PC-9 (cell line): ENCODE data around the gene TNFRSF14. TPM values are rescaled to one million over a fixed set of nuclear protein-coding genes. Genes with fewer than 3 reads are reported as not detected.

ENCODE experiments used
- BruUV-seq: library from RNA; stranded (reverse); fragments of 400-500 nt; replicated peaks from 2 replicates; lab custom pipeline; 2021; lab: Mats Ljungman, UMichigan
- CTCF ChIA-PET: fragments of 300-600 bp; sonication (Branson Sonifier 250); formaldehyde crosslinking; loops from one replicate; lab custom pipeline; 2022; ENCODE audit warnings: antibody characterized with exemption; lab: Charles Lee
- POLR2A ChIA-PET: fragments of 300-600 bp; sonication (Branson Sonifier 250); formaldehyde crosslinking; loops from one replicate; lab custom pipeline; 2022; ENCODE audit warnings: antibody characterized with exemption; ENCODE audit not compliant: unreplicated experiment; lab: Charles Lee
- DNase-seq, 2 experiments: peaks; one replicate each; pipeline versions ENCODE4 v3.0.0 to v3.0.0-alpha.2; 2015 to 2022; ENCODE audit warnings: mixed read lengths in 1 of 2
- H2AFZ ChIP-seq: fragments of 200-600 bp; sonication (generic); 2 replicates; pipeline ENCODE4 v1.8.1; 2017; ENCODE audit warnings: antibody characterized with exemption
- H3F3A ChIP-seq: fragments of 200-600 bp; sonication (generic); 2 replicates; pipeline ENCODE4 v1.8.1; 2017; ENCODE audit warnings: antibody characterized with exemption, mild to moderate bottlenecking, low read depth; ENCODE audit not compliant: insufficient read depth
- H3K27ac ChIP-seq: fragments of 200-600 bp; sonication (generic); 2 replicates; pipeline ENCODE4 v1.6.1; 2016; ENCODE audit warnings: mixed run types
- H3K27me3 ChIP-seq: fragments of 200-600 bp; sonication (generic); 2 replicates; pipeline ENCODE4 v1.6.1; 2016; ENCODE audit warnings: low read depth, mixed run types; ENCODE audit not compliant: insufficient read depth
- H3K36me3 ChIP-seq: fragments of 200-600 bp; sonication (generic); 2 replicates; pipeline ENCODE4 v1.6.1; 2016; ENCODE audit warnings: low read depth, mixed run types
- H3K4me1 ChIP-seq: fragments of 200-600 bp; sonication (generic); replicated peaks from 2 replicates; pipeline ENCODE4 v1.6.1; 2016; ENCODE audit warnings: mixed run types; ENCODE audit not compliant: insufficient read depth
- H3K4me2 ChIP-seq: fragments of 200-600 bp; sonication (generic); 2 replicates; pipeline ENCODE4 v1.6.1; 2017; ENCODE audit warnings: mixed run types
- H3K4me3 ChIP-seq: fragments of 200-600 bp; sonication (generic); 2 replicates; pipeline ENCODE4 v1.6.1; 2016; ENCODE audit warnings: mixed run types
- H3K79me2 ChIP-seq: fragments of 200-600 bp; sonication (generic); 2 replicates; pipeline ENCODE4 v1.6.1; 2017; ENCODE audit warnings: low read depth, mixed run types
- H3K9me2 ChIP-seq: fragments of 200-600 bp; sonication (generic); 2 replicates; pipeline ENCODE4 v1.8.1; 2017; ENCODE audit warnings: mild to moderate bottlenecking; ENCODE audit not compliant: insufficient read depth
- H3K9me3 ChIP-seq: fragments of 200-600 bp; sonication (generic); 2 replicates; pipeline ENCODE4 v1.8.1; 2016; ENCODE audit warnings: low read depth; ENCODE audit not compliant: insufficient read depth
- H4K20me1 ChIP-seq: fragments of 200-600 bp; sonication (generic); 2 replicates; pipeline ENCODE4 v1.8.1; 2017; ENCODE audit not compliant: insufficient read depth
- CTCF ChIP-seq: fragments of 200-600 bp; sonication (generic); conservative IDR thresholded peaks from 2 replicates; pipeline ENCODE4 v1.6.1; 2017; ENCODE audit warnings: mixed run types, antibody characterized with exemption, mild to moderate bottlenecking, moderate library complexity
- EZH2 ChIP-seq: fragments of 200-600 bp; sonication (generic); IDR thresholded peaks from 2 replicates; pipeline ENCODE4 v1.8.0; 2017; ENCODE audit warnings: antibody characterized with exemption, low read depth
- intact Hi-C: fragments of 100-400 bp; cut with micrococcal nuclease; formaldehyde crosslinking; loops from one replicate; pipeline ENCODE4 v1.10.0; 2022; ENCODE audit not compliant: unreplicated experiment
- total RNA-seq: library from RNA; stranded (reverse); gene quantifications from 2 replicates; pipeline ENCODE4 v1.2.3, GENCODE V29; 2021

The TNFRSF14 gene
- total RNA-seq, 1 experiment from 2014 or later = 9.9 TPM

DNA sequence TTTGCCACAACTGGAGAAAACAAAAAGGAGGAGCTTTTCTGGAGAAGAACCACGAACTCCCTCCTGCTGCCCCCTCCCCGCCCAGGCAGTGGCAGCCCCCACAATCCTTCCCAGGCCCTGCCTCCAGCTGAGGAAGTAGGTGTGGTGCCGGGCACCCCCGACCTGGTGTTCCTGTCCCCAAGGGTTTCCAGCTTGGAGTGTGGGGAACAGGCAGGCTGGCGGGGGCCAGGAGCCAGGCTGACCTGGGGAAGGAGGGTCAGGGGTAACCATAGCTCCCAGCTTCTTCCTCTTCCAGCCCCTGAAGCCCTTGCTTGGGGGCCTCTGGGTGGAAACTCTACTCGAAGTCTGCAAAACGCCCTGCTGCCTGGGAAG lies 21.9 kb upstream of the TNFRSF14 start:
- Histone ChIP-seq H3K27ac (no peak overlapping the region), H3F3A (no peaks in the 10 kb centered on the region; the same call in 1 of the 2 replicates), H2AFZ (no peak overlapping the region), H3K9me3 (no peaks in the 10 kb centered on the region), H3K79me2 (no peaks in the 10 kb centered on the region), H4K20me1 (no peaks in the 10 kb centered on the region), H3K27me3 (peaks cover 12% of the 10 kb centered on the region), H3K9me2 (no peaks in the 10 kb centered on the region), H3K4me1 (peaks cover 31% of the 10 kb centered on the region), H3K36me3 (no peaks in the 10 kb centered on the region), H3K4me2 (peak overlapping the region; percentile 53), H3K4me3 (no peak overlapping the region)
- intact Hi-C loops = loop anchor here (10.0 kb wide), 1 partner anchor 220 kb away; no protein-coding TSS in a partner anchor
- ChIA-PET CTCF (no interaction called here), POLR2A (no interaction called here)
- no TSS peak for BruUV-seq
- DNase-seq = no peak
- TF ChIP-seq CTCF = no peak
- no peak for TF ChIP-seq EZH2

DNA sequence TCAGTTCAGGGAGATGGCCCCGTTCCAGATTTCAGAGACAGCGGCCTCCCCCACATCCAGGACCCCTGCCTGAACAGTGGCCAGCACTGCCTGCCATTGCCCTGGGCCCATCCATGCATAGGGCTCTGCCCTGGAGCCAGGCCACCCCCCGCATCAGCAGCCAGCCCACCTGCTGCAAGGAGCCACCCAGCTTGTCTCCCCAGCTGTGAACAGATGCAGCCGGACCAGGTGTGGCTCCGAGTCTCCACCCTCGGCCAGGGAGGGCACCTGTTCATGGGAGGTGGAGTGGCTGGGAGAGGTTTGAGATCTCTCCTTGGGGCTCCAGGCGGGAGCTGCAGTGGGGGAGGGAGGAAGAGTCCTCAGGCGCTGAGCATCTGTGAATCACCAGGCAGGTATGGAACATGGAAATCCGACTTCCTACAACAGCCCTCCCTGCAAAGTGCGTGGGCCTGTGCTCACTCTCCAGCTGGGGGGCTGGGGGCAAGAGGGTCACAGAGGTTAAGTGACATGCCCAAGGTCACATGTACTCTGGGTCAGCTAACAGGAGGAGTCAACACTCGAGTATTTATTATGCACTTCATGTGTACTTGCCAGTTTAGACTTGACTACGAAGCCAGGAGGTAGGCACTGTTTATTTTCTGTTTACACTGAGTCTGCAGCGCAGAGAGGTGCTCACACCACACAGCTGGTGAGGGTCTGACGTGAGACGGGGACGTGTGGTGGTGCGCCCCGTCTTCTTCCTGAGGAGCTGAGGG lies 21.3 kb upstream of the TNFRSF14 start:
- POLR2A ChIA-PET = interaction anchor here (0.6 to 0.7 kb wide), 2 partner anchors 11 to 20 kb away, joined by 4 to 6 read pairs; no protein-coding TSS in a partner anchor
- H3K79me2 ChIP-seq = no peaks in the 10 kb centered on the region
- H3K27me3 ChIP-seq = peaks cover 10% of the 10 kb centered on the region
- H3K36me3 ChIP-seq = no peaks in the 10 kb centered on the region
- H2AFZ ChIP-seq = no peak overlapping the region
- no peaks in the 10 kb centered on the region; the same call in 1 of the 2 replicates for H3F3A ChIP-seq
- no TSS peak for BruUV-seq
- no peak overlapping the region for H3K27ac ChIP-seq
- DNase-seq = peak; percentile 82 to 88
- CTCF ChIA-PET = interaction anchor here (0.5 kb wide), 1 partner anchor 120 kb away, joined by 14 read pairs; no protein-coding TSS in a partner anchor
- H3K4me1 ChIP-seq = peaks cover 31% of the 10 kb centered on the region
- H3K9me3 ChIP-seq = no peaks in the 10 kb centered on the region
- peak overlapping the region; percentile 53 for H3K4me2 ChIP-seq
- H3K4me3 ChIP-seq = no peak overlapping the region
- no peaks in the 10 kb centered on the region for H3K9me2 ChIP-seq
- TF ChIP-seq CTCF (no peak), EZH2 (no peak)
- intact Hi-C loops = loop anchor here (1.0 to 10.0 kb wide), 2 partner anchors 8 to 220 kb away; no protein-coding TSS in a partner anchor
- H4K20me1 ChIP-seq = no peaks in the 10 kb centered on the region

DNA sequence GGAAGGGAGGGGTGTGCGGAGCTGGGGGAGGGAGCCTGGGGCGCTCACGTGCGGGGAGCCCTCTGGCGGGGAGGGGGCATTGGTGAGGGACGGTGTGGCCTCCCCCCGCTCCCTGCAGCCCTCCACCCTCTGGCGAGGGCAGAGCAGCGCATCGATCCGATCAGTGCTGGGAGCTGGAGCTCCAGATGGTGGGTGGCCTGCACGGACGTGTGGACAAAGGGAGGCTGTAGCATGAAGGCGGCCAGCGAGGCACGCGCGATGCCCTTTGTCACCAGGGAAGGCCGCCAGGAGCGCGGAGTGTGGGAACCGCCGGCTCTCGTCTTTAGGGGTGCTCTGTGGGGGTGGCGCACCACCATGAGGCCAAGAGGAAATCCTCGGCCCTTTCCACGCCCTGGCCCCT lies 20.7 kb upstream of the TNFRSF14 start:
- Histone ChIP-seq H3K4me2 (peak overlapping the region; percentile 53), H3K9me2 (no peaks in the 10 kb centered on the region), H3K27ac (no peak overlapping the region), H2AFZ (no peak overlapping the region), H3K4me1 (peaks cover 31% of the 10 kb centered on the region), H3K4me3 (no peak overlapping the region), H3K36me3 (no peaks in the 10 kb centered on the region), H3K79me2 (no peaks in the 10 kb centered on the region), H4K20me1 (no peaks in the 10 kb centered on the region), H3F3A (no peaks in the 10 kb centered on the region; the same call in 1 of the 2 replicates), H3K27me3 (peaks cover 7% of the 10 kb centered on the region), H3K9me3 (no peaks in the 10 kb centered on the region)
- ChIA-PET POLR2A (interaction anchor here (0.6 to 0.7 kb wide), 2 partner anchors 10 to 21 kb away, joined by 4 to 6 read pairs; no protein-coding TSS in a partner anchor), CTCF (interaction anchor here (0.5 kb wide), 1 partner anchor 120 kb away, joined by 14 read pairs; no protein-coding TSS in a partner anchor)
- DNase-seq = no peak
- no TSS peak for BruUV-seq
- intact Hi-C loops = loop anchor here (1.0 to 10.0 kb wide), 2 partner anchors 8 to 221 kb away; no protein-coding TSS in a partner anchor
- TF ChIP-seq CTCF (no peak), EZH2 (no peak)
